ENCODE measurements around the gene GGT6.

- TF ChIP-seq CTCF (IDR thresholded peaks at IDR 0.05) (no peak), POLR2A (IDR thresholded peaks at IDR 0.05; ENCODE audit: low read depth) (no peak)
Observed at GRCh38 chr17:4597975-4598374, 37.6 kb upstream of the GGT6 start.
